B cell (primary cell): Measurements from ENCODE around the gene MFRP. TPM values are rescaled to one million over a fixed set of nuclear protein-coding genes. Genes with fewer than 3 reads are reported as not detected.
A peak's percentile ranks its signal among the peaks of the same experiment; 100 is the strongest.

Experiments
- ATAC-seq: fragments of 200-7000 bp; cut with Tn5 transposase; one replicate; pipeline ENCODE4 v1.10.0; 2021; ENCODE audit warnings: low read depth, mild to moderate bottlenecking, moderate number of reproducible peaks, moderate library complexity
- CTCF ChIA-PET: fragments of 350-600 bp; sonication (Branson Sonifier 250); formaldehyde crosslinking; loops from one replicate; lab custom pipeline; 2021; ENCODE audit warnings: antibody characterized with exemption, inconsistent platforms; lab: Charles Lee
- POLR2A ChIA-PET: fragments of 350-600 bp; sonication (Branson Sonifier 250); formaldehyde crosslinking; loops from one replicate; lab custom pipeline; 2021; ENCODE audit warnings: antibody characterized with exemption; lab: Charles Lee
- DNase-seq: peaks from one replicate; pipeline ENCODE4 v3.0.0; 2013
- H2AFZ ChIP-seq: 2 replicates; pipeline ENCODE4 v1.6.1; 2012; ENCODE audit warnings: mild to moderate bottlenecking, low read depth, low read length; ENCODE audit not compliant: insufficient read depth, poor library complexity, severe bottlenecking
- H3K27ac ChIP-seq, 2 donors: 1 replicate in 1 of 2; 2 replicates in 1 of 2; pipeline ENCODE4 v1.5.1; 2012 to 2013; ENCODE audit warnings: low read length in 2 of 2, mild to moderate bottlenecking in 2 of 2, moderate library complexity in 1 of 2
- H3K27me3 ChIP-seq, 4 experiments: fragments of 200-600 bp in 1 of 4; sonication (generic) in 1 of 4; replicated peaks in 1 of 4; 1 replicate in 2 of 4; 2 replicates in 2 of 4; pipeline versions ENCODE4 v1.6.1 to v1.7.0; 2013 to 2016; ENCODE audit warnings: low read length in 3 of 4, mild to moderate bottlenecking in 2 of 4, mixed read lengths in 1 of 4, moderate library complexity in 1 of 4; ENCODE audit not compliant: insufficient read depth in 4 of 4, control insufficient read depth in 3 of 4; ENCODE audit errors: control extremely low read depth in 1 of 4
- H3K36me3 ChIP-seq, 2 experiments: replicated peaks in 1 of 2; 1 replicate in 1 of 2; 2 replicates in 1 of 2; pipeline versions ENCODE4 v1.6.1 to v1.7.1; 2013; ENCODE audit warnings: low read length in 1 of 2; ENCODE audit not compliant: insufficient read depth in 2 of 2, control insufficient read depth in 1 of 2; ENCODE audit errors: control extremely low read depth in 1 of 2, extremely low read depth in 1 of 2
- H3K4me1 ChIP-seq, 2 donors: fragments of 200-600 bp in 1 of 2; sonication (generic) in 1 of 2; 1 replicate in 1 of 2; 2 replicates in 1 of 2; pipeline versions ENCODE4 v1.5.1 to v1.6.1; 2013 to 2017; ENCODE audit warnings: low read length in 2 of 2; ENCODE audit not compliant: control insufficient read depth in 2 of 2, insufficient read depth in 2 of 2
- H3K4me2 ChIP-seq: replicated peaks from 2 replicates; pipeline ENCODE3; 2012; ENCODE audit warnings: mild to moderate bottlenecking, low read depth, low read length; ENCODE audit not compliant: poor library complexity, severe bottlenecking
- H3K4me3 ChIP-seq, 5 experiments: fragments of 200-600 bp in 1 of 5; sonication (generic) in 1 of 5; 1 replicate in 3 of 5; 2 replicates in 2 of 5; pipeline versions ENCODE4 v1.5.1 to v1.7.0; 2011 to 2016; ENCODE audit warnings: low read length in 4 of 5, mild to moderate bottlenecking in 4 of 5, low read depth in 2 of 5, control low read depth in 1 of 5, moderate library complexity in 1 of 5; ENCODE audit not compliant: insufficient read depth in 1 of 5; ENCODE audit errors: control extremely low read depth in 1 of 5, extremely low read depth in 1 of 5
- H3K79me2 ChIP-seq: fragments of 200-600 bp; sonication (generic); one replicate; pipeline ENCODE4 v1.6.0; 2016; ENCODE audit warnings: low read length; ENCODE audit not compliant: control insufficient read depth, insufficient read depth
- H3K9ac ChIP-seq: fragments of 200-600 bp; sonication (generic); 2 replicates; pipeline ENCODE4 v1.6.1; 2017; ENCODE audit warnings: mild to moderate bottlenecking, low read length, moderate library complexity
- H3K9me3 ChIP-seq, 3 donors: one replicate each; pipeline versions ENCODE4 v1.6.1 to v1.7.1; 2013; ENCODE audit warnings: low read length in 2 of 3; ENCODE audit not compliant: control insufficient read depth in 2 of 3, insufficient read depth in 1 of 3; ENCODE audit errors: control extremely low read depth in 1 of 3
- H4K20me1 ChIP-seq: 2 replicates; pipeline ENCODE4 v1.6.0; 2012; ENCODE audit warnings: mild to moderate bottlenecking, low read length; ENCODE audit not compliant: insufficient read depth, control insufficient read depth, poor library complexity, severe bottlenecking
- H3K27ac Mint-ChIP-seq: one replicate; pipeline ENCODE4 v1.8.0; 2021; ENCODE audit warnings: mixed read lengths
- H3K27me3 Mint-ChIP-seq: one replicate; pipeline ENCODE4 v1.8.0; 2021; ENCODE audit warnings: mixed read lengths
- H3K4me1 Mint-ChIP-seq: one replicate; pipeline ENCODE4 v1.8.0; 2021; ENCODE audit warnings: mixed read lengths
- H3K4me3 Mint-ChIP-seq: one replicate; pipeline ENCODE4 v1.8.0; 2021; ENCODE audit warnings: mixed read lengths
- H3K9me3 Mint-ChIP-seq: one replicate; pipeline ENCODE4 v1.8.0; 2022; ENCODE audit warnings: mixed read lengths; ENCODE audit not compliant: insufficient read depth
- CTCF ChIP-seq: fragments of 200-600 bp; IDR thresholded peaks from one replicate; pipeline ENCODE4 v1.8.0; 2022; ENCODE audit warnings: antibody characterized with exemption, mild to moderate bottlenecking
- EZH2 ChIP-seq: IDR thresholded peaks from 2 replicates; pipeline ENCODE4 v1.6.1; 2012; ENCODE audit warnings: borderline replicate concordance, low read depth, mild to moderate bottlenecking, moderate library complexity, low read length; ENCODE audit not compliant: insufficient read depth, poor library complexity, severe bottlenecking
- WGBS: methylation state at CpG from one replicate; pipeline ENCODE4 v1.1.5; 2013; ENCODE audit warnings: missing lambda C conversion rate; ENCODE audit not compliant: insufficient coverage; 5-methylcytosine and 5-hydroxymethylcytosine counted together
- intact Hi-C: fragments of 100-400 bp; cut with micrococcal nuclease; formaldehyde crosslinking; loops from one replicate; pipeline ENCODE4 v1.10.0; 2022
- polyA plus RNA-seq: library from polyadenylated mRNA; depleted of rRNA; stranded (reverse); fragments of >200 nt; gene quantifications from 2 replicates; pipeline ENCODE4 v1.2.3, GENCODE V29; 2012
- total RNA-seq, 2 donors: library from RNA; stranded (reverse); fragments of 120-200 nt in 1 of 2; gene quantifications; 1 replicate in 1 of 2; 2 replicates in 1 of 2; pipeline versions ENCODE4 v1.2.3 to v1.2.4, GENCODE V29; 2013 to 2022

The MFRP gene
- total and polyA plus RNA-seq, 2 donors (not counting 1 experiment from before 2014, with no cell fraction given): not detected

- Mint-ChIP-seq H3K27ac (no peak overlapping the region), H3K4me1 (peaks cover 29% of the 10 kb centered on the region), H3K27me3 (peaks cover 13% of the 10 kb centered on the region), H3K9me3 (no peaks in the 10 kb centered on the region), H3K4me3 (peak overlapping the region; percentile 83)
- Histone ChIP-seq H3K9ac (peak overlapping the region; percentile 62), H3K79me2 (no peaks in the 10 kb centered on the region), H3K4me2 (peak overlapping the region; percentile 83), H3K9me3 (peaks cover 0 to 7% (median 0%) of the 10 kb centered on the region in 3 donors), H3K36me3 (no peaks in the 10 kb centered on the region), H3K27ac (no peak overlapping the region), H3K4me3 (peak overlapping the region in 4 of 5 experiments; percentile 24 to 60 (median 46)), H4K20me1 (no peaks in the 10 kb centered on the region), H2AFZ (peak overlapping the region; percentile 59), H3K27me3 (peaks cover 0 to 57% (median 22%) of the 10 kb centered on the region in 4 experiments), H3K4me1 (peaks cover 26 to 40% of the 10 kb centered on the region in 2 donors)
- no peak for TF ChIP-seq EZH2
- peak; percentile 25 for TF ChIP-seq CTCF
- intact Hi-C loops: no loop called here
- DNase-seq (peak; percentile 72), ATAC-seq (peak; percentile 69)
- POLR2A ChIA-PET: interaction anchor here (0.5 to 0.6 kb wide), 2 partner anchors 42 to 522 kb away, joined by 3 read pairs; no protein-coding TSS in a partner anchor
- WGBS: 2% methylated on average over 24 of the region's 29 CpGs
- CTCF ChIA-PET: interaction anchor here (1.0 to 3.5 kb wide), 5 partner anchors 8 to 213 kb away, joined by 3 to 16 read pairs (median 5); no protein-coding TSS in a partner anchor
Observed at GRCh38 chr11:119315131-119316015, 31.1 kb downstream of the MFRP start.
